ENCODE measurements around the gene KIF6.

The KIF6 gene

DNA sequence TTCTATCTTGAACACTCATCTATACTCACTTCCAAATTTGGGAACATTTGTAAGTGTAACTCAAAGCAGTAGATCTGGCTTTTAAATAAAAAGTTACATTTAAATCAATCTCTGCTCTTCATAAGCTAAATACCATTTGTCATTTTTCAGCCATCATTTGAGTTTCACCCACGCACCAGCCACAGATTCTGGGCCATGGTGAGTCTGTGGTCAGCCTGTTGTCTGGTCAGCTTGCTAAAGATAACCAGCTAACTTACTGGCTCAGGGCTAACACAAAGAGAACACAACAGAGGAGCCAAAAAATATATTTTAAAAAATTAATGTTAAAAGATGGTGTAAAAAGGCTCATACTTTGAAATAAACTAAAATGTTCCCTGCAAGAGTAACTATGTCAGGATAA is 181.3 kb downstream of the KIF6 start:
- no peak for TF ChIP-seq CTCF (IDR thresholded peaks at IDR 0.05; ENCODE audit: extremely low read depth, insufficient read depth, missing control alignments)
- no peak for DNase-seq (ENCODE audit: low spot score)
- in situ Hi-C loops (cut with MboI; ENCODE audit: low pct_unique_long_range_greater_than_20kb, low sequenced_read_pairs, unreplicated experiment), result no loop called here

DNA sequence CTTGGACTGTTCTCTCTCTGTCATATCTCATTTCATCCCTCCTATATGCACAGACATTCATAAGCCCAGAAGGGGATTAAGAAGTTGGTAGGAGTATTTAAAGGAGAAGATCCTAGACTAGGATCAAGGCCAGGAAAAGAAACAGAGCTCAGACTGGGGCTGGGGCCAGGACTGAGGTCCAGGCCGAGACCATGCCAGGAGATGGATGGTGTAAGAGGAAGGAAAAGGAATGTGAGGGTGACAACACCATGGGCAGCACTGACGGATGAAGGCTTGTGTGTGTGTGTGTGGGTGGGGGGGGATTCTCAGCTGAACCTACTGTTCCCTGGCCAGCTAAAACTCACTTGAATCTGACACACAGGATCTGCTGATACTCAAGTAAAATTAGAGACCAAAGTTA is 182.1 kb downstream of the KIF6 start:
- TF ChIP-seq CTCF (IDR thresholded peaks at IDR 0.05; ENCODE audit: extremely low read depth, insufficient read depth, missing control alignments), result no peak
- no peak for DNase-seq (ENCODE audit: low spot score)
- in situ Hi-C loops (cut with MboI; ENCODE audit: low pct_unique_long_range_greater_than_20kb, low sequenced_read_pairs, unreplicated experiment), result no loop called here

DNA sequence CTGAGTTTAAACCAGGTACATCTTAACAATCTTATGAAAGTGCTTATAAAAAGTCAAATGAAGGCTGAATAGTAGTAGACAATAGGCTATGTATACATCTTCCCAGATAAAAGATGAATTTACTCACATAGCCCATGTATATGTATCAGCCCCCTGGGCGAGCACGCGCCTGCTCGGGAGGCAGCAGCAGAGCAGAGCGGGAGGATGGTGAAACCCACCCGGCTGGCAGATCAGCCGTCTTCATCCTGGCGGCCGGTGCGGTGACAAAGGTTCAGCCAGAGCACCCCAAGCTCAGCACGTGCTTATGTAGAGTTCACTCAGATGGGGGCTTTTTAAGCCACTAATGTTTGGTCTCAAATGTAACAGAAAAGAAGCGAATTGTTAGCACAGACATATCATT is 184.8 kb downstream of the KIF6 start:
- in situ Hi-C loops (cut with MboI; ENCODE audit: low pct_unique_long_range_greater_than_20kb, low sequenced_read_pairs, unreplicated experiment), result no loop called here
- no peak for TF ChIP-seq CTCF (IDR thresholded peaks at IDR 0.05; ENCODE audit: extremely low read depth, insufficient read depth, missing control alignments)
- no peak for DNase-seq (ENCODE audit: low spot score)

DNA sequence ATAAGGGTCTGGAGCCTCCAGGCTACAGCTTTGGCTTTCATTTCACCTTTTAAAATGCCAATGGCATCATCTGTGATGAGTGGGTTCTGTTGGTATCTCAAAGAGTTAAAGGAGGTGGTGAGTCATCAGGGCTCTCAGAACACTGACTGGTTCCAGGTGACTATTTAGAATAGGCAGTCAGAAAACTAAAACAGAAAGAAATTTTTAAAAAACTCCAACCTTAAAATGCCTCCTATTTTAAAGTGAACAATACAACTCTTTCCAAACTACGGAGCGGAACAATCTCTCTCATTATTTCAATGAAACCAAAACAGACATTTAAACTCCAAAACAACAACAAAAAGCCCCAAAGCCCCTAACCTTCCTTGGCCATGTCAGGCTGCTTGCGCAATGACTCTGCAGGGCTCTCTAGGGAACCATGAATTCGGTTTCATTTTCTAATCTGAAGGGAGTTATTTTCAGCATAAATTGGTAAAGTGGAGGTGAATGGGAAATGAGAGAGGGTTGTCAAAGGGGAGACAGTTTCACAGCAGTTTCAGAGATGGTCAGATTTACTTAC is 194.9 kb downstream of the KIF6 start:
- peak; percentile 77 for DNase-seq (ENCODE audit: low spot score)
- no peak for TF ChIP-seq CTCF (IDR thresholded peaks at IDR 0.05; ENCODE audit: extremely low read depth, insufficient read depth, missing control alignments)
- in situ Hi-C loops (cut with MboI; ENCODE audit: low pct_unique_long_range_greater_than_20kb, low sequenced_read_pairs, unreplicated experiment), result no loop called here

DNA sequence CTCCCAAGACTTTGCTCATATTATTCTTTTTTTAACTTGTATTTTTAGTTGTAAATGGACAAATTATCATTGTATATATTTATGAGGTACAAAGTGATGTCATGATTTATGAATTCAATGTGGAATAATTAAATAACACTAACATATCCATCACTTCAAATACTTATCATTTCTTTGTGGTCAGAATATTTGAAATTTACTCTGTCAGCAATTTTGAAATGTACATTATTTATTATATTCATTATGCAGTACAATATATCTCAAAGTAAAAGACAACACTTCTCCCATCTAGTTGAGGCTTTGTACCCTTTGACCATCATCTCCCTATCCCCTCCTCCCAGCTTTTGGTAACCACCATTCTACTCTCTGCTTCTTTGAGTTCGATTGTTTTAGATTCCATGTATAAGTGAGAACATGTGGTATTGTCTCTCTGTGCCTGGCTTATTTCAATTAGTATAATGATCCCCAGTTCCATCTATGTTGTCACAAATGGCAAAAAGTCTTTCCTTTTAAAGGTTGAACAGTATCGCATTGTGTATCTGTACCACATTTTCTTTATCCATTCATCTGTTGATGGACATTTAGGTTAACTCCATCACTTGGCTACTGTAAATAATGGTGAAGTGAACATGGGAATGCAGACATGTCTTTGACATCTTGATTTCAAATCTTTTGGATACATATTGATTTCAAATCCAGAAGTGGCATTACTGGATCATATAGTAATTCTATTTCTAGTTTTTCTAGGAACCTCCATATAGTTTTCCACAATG is 197.2 kb downstream of the KIF6 start:
- DNase-seq (ENCODE audit: low spot score), result no peak
- TF ChIP-seq CTCF (IDR thresholded peaks at IDR 0.05; ENCODE audit: extremely low read depth, insufficient read depth, missing control alignments), result no peak
- in situ Hi-C loops (cut with MboI; ENCODE audit: low pct_unique_long_range_greater_than_20kb, low sequenced_read_pairs, unreplicated experiment), result no loop called here

GRCh38 chr6:39524007-39524406 is 201.2 kb downstream of the KIF6 start:
- in situ Hi-C loops (cut with MboI; ENCODE audit: low pct_unique_long_range_greater_than_20kb, low sequenced_read_pairs, unreplicated experiment), result no loop called here
- DNase-seq (ENCODE audit: low spot score), result no peak
- TF ChIP-seq CTCF (IDR thresholded peaks at IDR 0.05; ENCODE audit: extremely low read depth, insufficient read depth, missing control alignments), result no peak
